ENCODE data around the gene EEF2K. TPM values are rescaled to one million over a fixed set of nuclear protein-coding genes. Genes with fewer than 3 reads are reported as not detected.
"Not testable (repeated sequence)": the region's sequence is repeated elsewhere in the genome, so short reads cannot be mapped to it uniquely, and the experiment has no call there.

Gene EEF2K
- total RNA-seq: 10 to 100 TPM; 13.7 to 42.6 TPM

- Mint-ChIP-seq H3K4me3 (peak within 1 kb of the TSS; percentile 81), H3K36me3 (no peaks in the 10 kb centered on the region), H3K9me3 (no peaks in the 10 kb centered on the region), H3K4me1 (ENCODE audit: low read depth in 2 of 2) (peaks cover 12 to 28% of the 10 kb centered on the region in 2 donors), H3K27me3 (no peaks in the 10 kb centered on the region), H3K27ac (peak within 1 kb of the TSS; percentile 68 to 94)
- ATAC-seq (peak; percentile 92 to 94), DNase-seq (ENCODE audit: low spot score) (peak; percentile 84)
These were observed at the start of gene EEF2K for GRCh38 chr16:22206013-22206841. Gene EEF2K (plus strand): TSS chr16:22206278. CDS start chr16:22225730, 19,452 bp downstream.

- Mint-ChIP-seq H3K27ac (no peak overlapping the region), H3K4me1 (ENCODE audit: low read depth in 2 of 2) (peaks cover 5 to 7% of the 10 kb centered on the region in 2 donors), H3K4me3 (peak overlapping the region; percentile 2), H3K36me3 (no peaks in the 10 kb centered on the region), H3K9me3 (no peaks in the 10 kb centered on the region), H3K27me3 (peaks cover 6 to 13% of the 10 kb centered on the region in 2 donors)
- no peak for ATAC-seq
- DNase-seq (ENCODE audit: low spot score): no peak
These were observed 44.7 kb upstream of the EEF2K start for GRCh38 chr16:22161401-22161800.

GRCh38 chr16:22161999-22162655, 44.0 kb upstream of the EEF2K start, which contains the start of gene SDR42E2:
Gene SDR42E2 (plus strand): TSS chr16:22162506. CDS start chr16:22165583, 3,077 bp downstream.
- H3K27ac Mint-ChIP-seq: no peak within 1 kb of the TSS
- ATAC-seq (peak in 1 of 2 donors; percentile 69), DNase-seq (ENCODE audit: low spot score) (no peak)
- peaks cover 6 to 13% of the 10 kb centered on the region in 2 donors for H3K27me3 Mint-ChIP-seq
- H3K4me1 Mint-ChIP-seq (ENCODE audit: low read depth in 2 of 2): peaks cover 5 to 7% of the 10 kb centered on the region in 2 donors
- no peaks in the 10 kb centered on the region for H3K9me3 Mint-ChIP-seq
- H3K36me3 Mint-ChIP-seq: no peaks in the 10 kb centered on the region
- H3K4me3 Mint-ChIP-seq: peak within 1 kb of the TSS; percentile 2

- H3K36me3 Mint-ChIP-seq: no peaks in the 10 kb centered on the region
- H3K4me3 Mint-ChIP-seq: no peak overlapping the region
- peaks cover 6 to 13% of the 10 kb centered on the region in 2 donors for H3K27me3 Mint-ChIP-seq
- peak in 1 of 2 donors; percentile 7 for ATAC-seq
- no peaks in the 10 kb centered on the region for H3K9me3 Mint-ChIP-seq
- DNase-seq (ENCODE audit: low spot score): no peak
- H3K27ac Mint-ChIP-seq: no peak overlapping the region
- peaks cover 5 to 7% of the 10 kb centered on the region in 2 donors for H3K4me1 Mint-ChIP-seq (ENCODE audit: low read depth in 2 of 2)
These were observed 43.4 kb upstream of the EEF2K start for GRCh38 chr16:22162656-22163009.

GRCh38 chr16:22163806-22164205, 42.3 kb upstream of the EEF2K start:
- ATAC-seq: no peak
- Mint-ChIP-seq H3K36me3 (no peaks in the 10 kb centered on the region), H3K4me1 (ENCODE audit: low read depth in 2 of 2) (peaks cover 5 to 7% of the 10 kb centered on the region in 2 donors), H3K27me3 (peaks cover 6 to 13% of the 10 kb centered on the region in 2 donors), H3K9me3 (no peaks in the 10 kb centered on the region), H3K4me3 (no peak overlapping the region), H3K27ac (no peak overlapping the region)
- DNase-seq (ENCODE audit: low spot score): no peak

- no peaks in the 10 kb centered on the region for H3K9me3 Mint-ChIP-seq
- ATAC-seq: no peak
- H3K4me1 Mint-ChIP-seq (ENCODE audit: low read depth in 2 of 2): peaks cover 5 to 7% of the 10 kb centered on the region in 2 donors
- no peak overlapping the region for H3K4me3 Mint-ChIP-seq
- peaks cover 6 to 13% of the 10 kb centered on the region in 2 donors for H3K27me3 Mint-ChIP-seq
- no peak for DNase-seq (ENCODE audit: low spot score)
- H3K27ac Mint-ChIP-seq: no peak overlapping the region
- H3K36me3 Mint-ChIP-seq: no peaks in the 10 kb centered on the region
These were observed 41.6 kb upstream of the EEF2K start for GRCh38 chr16:22164482-22164881.

GRCh38 chr16:22165508-22166285, 40.4 kb upstream of the EEF2K start:
- H3K27ac Mint-ChIP-seq: no peak overlapping the region
- no peak for DNase-seq (ENCODE audit: low spot score)
- no peaks in the 10 kb centered on the region for H3K36me3 Mint-ChIP-seq
- no peak overlapping the region for H3K4me3 Mint-ChIP-seq
- peaks cover 7% of the 10 kb centered on the region in 2 donors for H3K4me1 Mint-ChIP-seq (ENCODE audit: low read depth in 2 of 2)
- peak in 1 of 2 donors; percentile 20 for ATAC-seq
- H3K9me3 Mint-ChIP-seq: no peaks in the 10 kb centered on the region
- H3K27me3 Mint-ChIP-seq: peaks cover 6 to 13% of the 10 kb centered on the region in 2 donors

GRCh38 chr16:22171953-22172352, 34.1 kb upstream of the EEF2K start:
- Mint-ChIP-seq H3K27ac (no peak overlapping the region), H3K27me3 (no peaks in the 10 kb centered on the region), H3K36me3 (no peaks in the 10 kb centered on the region), H3K4me3 (no peak overlapping the region), H3K4me1 (ENCODE audit: low read depth in 2 of 2) (peaks cover 0 to 2% of the 10 kb centered on the region in 2 donors), H3K9me3 (no peaks in the 10 kb centered on the region)
- ATAC-seq: no peak
- DNase-seq (ENCODE audit: low spot score): no peak

GRCh38 chr16:22172642-22173041, 33.4 kb upstream of the EEF2K start:
- H3K4me1 Mint-ChIP-seq (ENCODE audit: low read depth in 2 of 2); H3K27me3 Mint-ChIP-seq; H3K36me3 Mint-ChIP-seq; H3K27ac Mint-ChIP-seq; H3K4me3 Mint-ChIP-seq; ATAC-seq; DNase-seq (ENCODE audit: low spot score); H3K9me3 Mint-ChIP-seq: not testable (repeated sequence)

- Mint-ChIP-seq H3K27ac (no peak overlapping the region), H3K36me3 (no peaks in the 10 kb centered on the region), H3K27me3 (no peaks in the 10 kb centered on the region), H3K9me3 (no peaks in the 10 kb centered on the region), H3K4me3 (no peak overlapping the region), H3K4me1 (ENCODE audit: low read depth in 2 of 2) (peaks cover 0 to 2% of the 10 kb centered on the region in 2 donors)
- ATAC-seq (no peak), DNase-seq (ENCODE audit: low spot score) (no peak)
These were observed 31.4 kb upstream of the EEF2K start for GRCh38 chr16:22174642-22175041.

- DNase-seq (ENCODE audit: low spot score) (no peak), ATAC-seq (no peak)
- no peaks in the 10 kb centered on the region for H3K36me3 Mint-ChIP-seq
- no peak overlapping the region for H3K27ac Mint-ChIP-seq
- no peaks in the 10 kb centered on the region for H3K4me1 Mint-ChIP-seq (ENCODE audit: low read depth in 2 of 2)
- no peak overlapping the region for H3K4me3 Mint-ChIP-seq
- no peaks in the 10 kb centered on the region for H3K27me3 Mint-ChIP-seq
- H3K9me3 Mint-ChIP-seq: no peaks in the 10 kb centered on the region
These were observed 27.8 kb upstream of the EEF2K start for GRCh38 chr16:22177968-22178930.

GRCh38 chr16:22181426-22181825, 24.7 kb upstream of the EEF2K start:
- Mint-ChIP-seq H3K27ac (no peak overlapping the region), H3K4me3 (no peak overlapping the region), H3K36me3 (no peaks in the 10 kb centered on the region), H3K27me3 (no peaks in the 10 kb centered on the region), H3K9me3 (no peaks in the 10 kb centered on the region), H3K4me1 (ENCODE audit: low read depth in 2 of 2) (no peaks in the 10 kb centered on the region)
- ATAC-seq (no peak), DNase-seq (ENCODE audit: low spot score) (no peak)

GRCh38 chr16:22181843-22182242, 24.2 kb upstream of the EEF2K start:
- Mint-ChIP-seq H3K4me1 (ENCODE audit: low read depth in 2 of 2) (no peaks in the 10 kb centered on the region), H3K36me3 (no peaks in the 10 kb centered on the region), H3K9me3 (no peaks in the 10 kb centered on the region), H3K27me3 (no peaks in the 10 kb centered on the region), H3K27ac (no peak overlapping the region), H3K4me3 (no peak overlapping the region)
- no peak for DNase-seq (ENCODE audit: low spot score)
- ATAC-seq: no peak
